HG02885 (cell line): ENCODE data around the gene RAB33B.

ENCODE experiments used
- ATAC-seq: cut with Tn5 transposase; IDR thresholded peaks from one replicate; pipeline ENCODE4 v1.9.1; 2021; ENCODE audit warnings: mild to moderate bottlenecking; ENCODE audit not compliant: unreplicated experiment, poor library complexity

RAB33B gene

DNA sequence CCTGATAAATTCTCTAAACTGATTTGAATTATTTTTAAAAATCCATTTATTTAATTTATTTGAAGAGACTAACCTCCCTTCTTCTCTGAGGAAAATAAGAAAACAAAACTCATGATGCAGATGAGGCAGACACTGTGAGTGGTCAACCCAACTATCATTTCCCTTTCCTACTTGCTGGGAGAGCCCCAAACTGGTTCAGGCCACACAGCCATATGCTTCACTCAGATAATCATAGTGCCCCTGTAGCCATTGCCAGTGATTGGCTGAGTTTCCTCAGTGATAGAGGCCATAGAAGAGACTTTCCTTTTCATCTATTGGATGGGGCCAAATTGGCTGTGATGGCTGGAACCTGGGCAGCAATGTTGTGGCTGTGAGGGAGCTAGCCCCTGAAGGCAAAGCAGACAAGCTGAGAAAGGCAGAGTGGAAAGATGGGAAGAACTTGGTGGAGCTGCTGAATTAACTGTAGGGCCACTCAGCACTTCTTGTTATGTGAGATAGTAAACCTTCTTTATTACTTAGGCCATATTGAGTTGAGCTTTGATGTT lies 49.8 kb downstream of the RAB33B start:
- no peak for ATAC-seq

DNA sequence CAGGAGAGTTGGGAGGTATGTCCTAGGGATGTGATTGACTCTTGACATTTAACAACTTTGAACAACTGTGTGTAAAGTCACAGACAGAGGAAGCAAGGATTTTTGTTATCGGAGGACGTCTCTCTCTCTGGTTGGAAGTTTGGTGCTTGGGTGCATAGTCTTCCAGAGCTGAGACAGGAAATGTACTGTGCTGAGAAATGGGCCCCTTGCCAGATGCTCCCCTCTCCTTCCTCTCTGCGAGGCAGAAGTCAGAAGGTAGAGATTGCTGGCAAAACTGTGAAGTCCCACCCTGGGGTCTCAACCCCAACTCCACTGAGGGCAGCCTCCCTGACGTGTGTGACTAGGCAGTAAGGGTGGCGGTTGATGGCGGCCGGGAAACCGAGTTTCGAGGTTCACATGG lies 52.9 kb downstream of the RAB33B start:
- ATAC-seq = no peak

DNA sequence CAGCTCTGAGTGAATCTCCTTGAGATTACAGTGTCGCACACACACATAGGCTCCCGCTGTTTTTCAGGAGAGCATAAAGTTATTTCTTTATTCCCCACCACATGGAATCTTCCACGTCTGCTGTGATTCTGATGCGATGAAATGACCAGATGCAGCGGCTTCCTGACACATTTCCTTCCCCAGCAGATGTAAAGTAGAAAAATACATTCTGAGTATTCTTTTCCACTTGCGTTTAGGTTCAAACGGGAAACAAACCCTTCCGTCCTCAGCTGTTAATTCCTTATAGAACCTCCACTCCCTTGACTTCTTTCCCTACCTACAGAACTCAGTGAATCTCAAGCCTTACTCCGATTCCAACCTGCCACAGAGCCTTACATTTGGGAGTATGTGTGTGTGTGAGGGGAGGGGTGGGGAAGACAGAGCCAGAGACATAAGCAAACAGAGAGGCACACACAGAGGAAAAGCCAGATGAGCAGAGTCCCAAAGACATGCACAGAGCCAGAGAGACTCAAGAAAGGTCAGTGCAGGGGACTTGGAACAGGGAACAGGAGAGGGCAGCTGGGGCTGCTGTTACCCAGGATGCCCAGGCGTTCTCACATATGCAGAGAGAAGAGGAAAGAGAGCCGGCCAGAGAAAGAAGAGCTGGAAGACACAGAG lies 54.8 kb downstream of the RAB33B start:
- ATAC-seq = no peak

DNA sequence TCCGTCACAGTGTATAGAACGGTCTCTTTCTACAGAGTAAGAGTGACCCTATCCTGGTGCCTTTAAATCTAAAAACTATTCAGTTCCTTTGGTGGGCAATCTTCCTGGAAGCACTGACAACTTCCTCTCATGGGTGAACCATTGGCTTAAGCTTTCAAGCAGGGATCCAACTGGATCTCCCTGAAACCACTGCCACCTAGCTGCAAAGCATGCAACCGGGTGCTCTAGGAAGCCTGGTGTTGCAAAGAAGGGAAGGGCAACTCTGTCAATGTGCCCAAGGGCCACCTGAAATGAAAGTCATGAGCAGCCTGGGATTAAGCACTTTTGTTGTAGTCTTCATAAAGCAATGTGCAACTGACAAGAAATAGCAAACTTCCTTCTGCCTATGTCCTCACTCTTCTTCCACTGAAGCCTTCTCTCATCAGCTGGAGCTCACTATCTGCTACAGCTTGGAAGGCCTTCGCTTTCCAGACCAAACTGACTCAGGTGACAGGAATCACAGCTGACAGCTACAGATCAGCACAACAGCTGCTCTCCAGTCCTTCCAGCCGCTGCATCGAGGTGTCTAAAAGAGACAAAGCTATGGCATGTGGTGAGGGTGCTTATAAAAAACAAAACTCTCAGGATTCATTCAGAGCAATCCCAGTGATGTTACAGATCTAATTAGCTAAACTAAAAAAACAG lies 55.9 kb downstream of the RAB33B start:
- no peak for ATAC-seq

DNA sequence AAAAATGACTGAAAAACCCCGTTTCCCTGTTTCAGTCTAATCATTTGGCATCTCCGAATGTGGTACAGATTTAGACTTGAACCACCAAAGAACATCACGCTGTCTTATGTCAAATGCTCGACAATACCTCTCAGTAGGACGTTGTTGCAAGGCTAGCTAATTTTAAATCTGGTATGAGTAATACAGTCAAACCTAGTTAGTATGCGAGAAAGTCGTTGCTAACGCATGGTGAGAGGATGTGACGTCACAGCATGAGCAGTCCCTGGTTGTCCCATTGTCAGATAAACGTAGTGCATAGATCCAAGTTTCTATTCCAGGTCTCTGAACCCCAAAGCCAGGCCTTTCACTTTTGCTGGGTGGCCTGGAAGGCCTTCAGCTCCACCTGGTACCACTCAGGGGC lies 57.4 kb downstream of the RAB33B start:
- peak; percentile 46 for ATAC-seq

DNA sequence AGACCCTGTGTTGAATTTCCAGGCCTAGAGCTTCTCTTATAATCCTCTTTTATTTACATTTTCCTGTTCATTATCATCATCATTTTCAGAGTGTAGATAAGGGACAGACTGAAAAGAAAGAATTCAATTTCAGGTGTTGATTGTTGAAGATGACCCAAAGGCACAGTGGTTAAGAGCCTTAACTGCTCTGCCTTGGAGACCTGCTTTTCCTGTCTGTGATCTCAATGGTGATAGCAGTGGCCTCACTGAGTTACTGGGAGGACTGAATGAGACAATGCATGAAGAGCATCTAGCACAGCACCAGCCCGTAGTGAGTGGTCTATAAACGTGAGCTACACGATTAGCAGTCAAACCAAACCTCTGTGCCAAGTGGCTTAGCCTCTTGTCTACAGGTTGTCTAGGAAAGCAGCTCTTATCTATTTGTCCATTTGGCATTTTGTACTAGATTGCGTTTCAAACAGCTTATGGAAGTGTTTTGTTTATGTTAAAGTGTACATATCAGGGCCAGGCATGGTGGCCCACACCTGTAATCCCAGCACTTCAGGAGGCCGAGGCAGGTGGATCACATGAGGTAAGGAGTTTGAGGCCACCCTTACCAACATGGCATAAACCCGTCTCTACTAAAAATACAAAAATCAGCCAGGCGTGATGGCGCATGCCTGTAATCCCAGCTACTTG lies 60.6 kb downstream of the RAB33B start:
- ATAC-seq = no peak

DNA sequence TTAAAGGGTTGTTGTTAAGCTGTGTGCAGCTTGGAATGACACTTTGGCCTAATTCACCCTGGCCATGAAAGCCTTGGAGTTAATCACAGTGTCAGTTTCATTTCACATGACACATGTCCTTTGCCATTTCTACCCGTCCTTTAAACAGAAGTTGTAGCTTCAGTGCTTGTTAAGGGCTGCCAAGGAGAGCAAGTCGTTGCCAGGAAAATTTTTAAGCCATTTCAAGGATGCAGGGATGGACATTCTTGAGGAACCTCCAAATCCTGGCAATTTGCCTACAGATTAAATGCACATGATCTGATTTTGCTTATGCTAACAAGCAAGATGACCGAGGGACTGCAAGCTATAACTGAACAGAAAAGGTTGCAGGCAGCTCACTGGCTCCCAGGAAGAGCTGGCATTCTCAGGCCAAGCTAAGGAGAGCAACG lies 61.6 kb downstream of the RAB33B start:
- no peak for ATAC-seq

DNA sequence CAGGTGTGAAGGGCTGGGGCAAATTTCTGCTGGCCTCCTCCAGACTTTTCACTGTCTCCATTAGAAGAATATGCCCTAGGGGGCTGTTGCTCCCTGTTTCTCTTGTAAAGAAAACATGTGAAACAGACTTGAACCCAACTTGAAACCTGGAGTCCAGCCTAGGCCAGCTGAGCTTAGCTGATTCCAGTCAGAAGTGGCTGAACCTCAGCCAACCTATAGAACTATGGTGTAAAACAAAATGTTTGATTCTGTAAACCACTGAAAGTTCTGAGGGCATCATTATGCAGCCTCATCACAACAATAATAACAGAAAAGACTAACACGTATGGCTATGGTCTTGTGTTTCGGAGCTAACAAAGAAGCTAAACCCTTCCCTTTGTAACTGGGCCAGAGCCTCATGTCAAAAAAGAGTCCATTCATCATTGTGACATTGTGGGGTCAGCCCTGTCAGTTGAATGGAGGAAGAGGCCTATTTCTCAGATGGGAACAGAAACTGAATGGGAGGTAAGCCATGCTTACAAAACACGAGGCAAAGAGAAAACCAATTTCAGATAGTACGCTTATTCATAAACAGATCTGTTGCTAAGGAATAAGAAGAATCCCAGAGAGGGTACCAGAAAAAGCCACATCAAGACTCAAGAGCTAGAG lies 68.0 kb downstream of the RAB33B start:
- peak; percentile 62 for ATAC-seq

DNA sequence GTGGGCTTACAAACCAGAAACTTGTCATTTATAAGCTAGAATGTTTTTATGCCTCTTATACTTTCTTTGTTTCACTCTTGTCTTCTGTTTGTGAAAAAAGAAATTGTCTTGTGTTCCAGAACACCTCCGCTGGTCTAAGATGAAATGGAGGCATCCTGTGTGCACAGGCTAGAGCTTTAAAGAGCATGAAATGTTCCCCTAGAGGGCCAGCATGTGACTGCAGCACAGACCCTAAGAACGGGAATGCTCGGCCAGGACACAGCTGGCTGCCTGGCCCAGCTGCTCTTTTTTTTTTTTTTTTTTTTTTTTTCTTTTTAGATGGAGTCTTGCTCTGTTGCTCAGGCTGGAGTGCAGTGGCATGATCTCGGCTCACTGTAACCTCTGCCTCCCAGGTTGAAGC lies 68.5 kb downstream of the RAB33B start:
- ATAC-seq = peak; percentile 39

DNA sequence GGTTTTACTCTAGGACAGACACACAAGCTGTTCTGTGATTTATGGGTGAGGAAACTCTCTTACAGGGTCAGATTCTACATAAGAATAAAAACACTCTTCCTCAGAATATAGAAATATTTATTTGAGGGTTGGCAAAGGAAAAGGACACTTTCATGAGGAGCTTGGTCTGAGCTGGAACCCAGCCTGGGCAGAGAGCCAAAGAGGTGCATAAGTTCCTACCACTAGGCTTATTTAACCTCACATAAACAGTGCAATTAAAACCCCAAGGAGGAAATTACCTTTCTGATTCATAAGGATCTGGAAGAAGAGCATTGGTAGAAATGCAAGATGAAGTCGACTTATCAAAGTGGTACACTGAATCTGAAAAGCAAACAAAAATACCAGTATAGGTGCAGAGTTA lies 69.2 kb downstream of the RAB33B start:
- ATAC-seq = no peak

DNA sequence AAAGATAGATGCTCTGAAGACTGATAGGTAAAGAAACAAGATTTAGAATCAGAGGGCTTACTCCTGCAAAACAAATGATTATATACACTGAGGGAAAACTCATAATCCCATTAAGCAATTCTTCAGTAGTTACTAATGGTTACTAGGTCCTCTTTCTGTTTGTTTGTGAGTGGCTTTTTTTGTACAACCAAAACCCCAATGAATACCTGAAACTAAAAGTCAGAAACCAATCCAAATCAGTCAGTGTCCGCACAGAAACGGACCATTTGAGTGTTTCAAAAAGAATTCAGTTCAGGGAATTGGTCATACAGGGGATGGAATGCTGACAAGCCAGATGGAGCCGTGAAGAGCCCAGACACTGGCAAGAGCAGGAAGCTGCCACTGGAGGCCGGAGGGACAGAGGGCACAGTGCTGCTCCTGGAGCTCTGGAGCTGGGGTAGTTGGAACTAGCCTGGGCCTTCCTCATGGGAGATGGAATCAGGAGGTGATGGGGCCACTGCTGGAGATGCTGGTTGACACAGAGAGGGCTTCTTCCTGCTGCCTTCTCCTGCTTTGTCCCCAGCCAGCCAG lies 70.2 kb downstream of the RAB33B start:
- peak; percentile 52 for ATAC-seq

DNA sequence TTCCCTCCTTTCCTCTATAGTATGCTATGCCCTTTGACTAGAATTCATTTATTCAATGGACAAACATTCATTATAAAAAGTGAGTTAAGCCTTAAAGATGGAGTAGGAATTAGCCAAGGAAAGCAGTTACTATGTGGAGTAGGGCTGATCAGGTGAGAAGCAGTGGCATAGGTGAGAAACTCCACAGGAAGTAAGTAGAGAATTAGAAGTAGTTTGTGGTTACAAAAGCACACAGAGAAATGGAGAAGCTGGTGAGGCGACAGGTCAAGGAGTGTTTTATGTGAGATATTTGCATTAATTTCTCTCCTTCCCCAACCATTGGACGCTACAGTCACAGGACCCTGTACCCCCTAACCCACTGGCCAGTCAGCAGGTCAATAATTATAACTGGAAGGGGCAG lies 71.5 kb downstream of the RAB33B start:
- ATAC-seq = peak; percentile 40
